GM19240 (cell line): ENCODE results near the gene CCDC127.
"Not testable (repeated sequence)": the region's sequence is repeated elsewhere in the genome, so short reads cannot be mapped to it uniquely, and the experiment has no call there.

Source experiments
- DNase-seq: peaks from one replicate; pipeline ENCODE4 v3.0.0; 2011; ENCODE audit warnings: low spot score; ENCODE audit not compliant: insufficient read length

The CCDC127 gene

GRCh38 chr5:173392-174290 lies 44.3 kb downstream of the CCDC127 start:
- no peak for DNase-seq

GRCh38 chr5:172841-173251 lies 45.1 kb downstream of the CCDC127 start:
- no peak for DNase-seq

GRCh38 chr5:172421-172820 lies 45.5 kb downstream of the CCDC127 start:
- DNase-seq: no peak

GRCh38 chr5:171801-172331 lies 46.1 kb downstream of the CCDC127 start:
- DNase-seq: no peak

GRCh38 chr5:170971-171800 lies 46.8 kb downstream of the CCDC127 start:
- DNase-seq: no peak

- no peak for DNase-seq
Measured at GRCh38 chr5:169728-170094, 48.2 kb downstream of the CCDC127 start.

GRCh38 chr5:169071-169727 lies 48.8 kb downstream of the CCDC127 start:
- no peak for DNase-seq

GRCh38 chr5:167982-168660 lies 49.8 kb downstream of the CCDC127 start:
- DNase-seq: no peak

GRCh38 chr5:167511-167910 lies 50.4 kb downstream of the CCDC127 start:
- DNase-seq: no peak

- DNase-seq: no peak
Measured at GRCh38 chr5:166441-167372, 51.2 kb downstream of the CCDC127 start.

- DNase-seq: not testable (repeated sequence)
Measured at GRCh38 chr5:164783-165182, 53.2 kb downstream of the CCDC127 start.

GRCh38 chr5:164244-164643 lies 53.7 kb downstream of the CCDC127 start:
- DNase-seq: no peak

- no peak for DNase-seq
Measured at GRCh38 chr5:163841-164240, 54.1 kb downstream of the CCDC127 start.

- no peak for DNase-seq
Measured at GRCh38 chr5:163338-163620, 54.7 kb downstream of the CCDC127 start.

- DNase-seq: no peak
Measured at GRCh38 chr5:162565-163337, 55.2 kb downstream of the CCDC127 start.

GRCh38 chr5:162190-162564 lies 55.8 kb downstream of the CCDC127 start:
- DNase-seq: no peak

GRCh38 chr5:161803-162110 lies 56.2 kb downstream of the CCDC127 start:
- DNase-seq: no peak

- no peak for DNase-seq
Measured at GRCh38 chr5:160921-161802, 56.8 kb downstream of the CCDC127 start.

- DNase-seq: no peak
Measured at GRCh38 chr5:160173-160510, 57.8 kb downstream of the CCDC127 start.
